ENCODE results near the gene STRN3.
"Not testable (repeated sequence)": the region's sequence is repeated elsewhere in the genome, so short reads cannot be mapped to it uniquely, and the experiment has no call there.

STRN3 gene

DNA sequence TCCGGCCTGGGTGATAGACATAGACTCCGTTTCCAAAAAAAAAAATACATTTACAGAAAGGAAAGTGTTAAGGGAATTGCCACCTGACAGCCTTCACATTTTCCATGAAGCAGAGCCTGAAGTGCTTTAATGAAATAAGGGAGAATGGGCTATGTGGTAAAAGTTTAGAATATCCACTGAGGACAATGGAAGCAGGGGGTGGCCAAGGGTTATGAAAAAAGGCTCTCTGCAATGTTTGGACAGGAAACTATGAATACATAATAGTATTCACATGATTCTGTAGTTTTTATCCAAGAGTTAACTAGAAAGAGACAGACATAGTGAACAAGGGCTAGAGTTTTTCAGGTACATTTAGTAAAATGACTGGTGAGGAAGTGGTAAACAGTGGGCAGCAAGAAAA, 76.5 kb downstream of the STRN3 start:
- Mint-ChIP-seq H3K4me1 (no peaks in the 10 kb centered on the region), H3K9me3 (no peaks in the 10 kb centered on the region), H3K27ac (no peak overlapping the region), H3K4me3 (no peak overlapping the region), H3K36me3 (peaks cover 58% of the 10 kb centered on the region), H3K27me3 (no peaks in the 10 kb centered on the region)
- no peak for ATAC-seq

DNA sequence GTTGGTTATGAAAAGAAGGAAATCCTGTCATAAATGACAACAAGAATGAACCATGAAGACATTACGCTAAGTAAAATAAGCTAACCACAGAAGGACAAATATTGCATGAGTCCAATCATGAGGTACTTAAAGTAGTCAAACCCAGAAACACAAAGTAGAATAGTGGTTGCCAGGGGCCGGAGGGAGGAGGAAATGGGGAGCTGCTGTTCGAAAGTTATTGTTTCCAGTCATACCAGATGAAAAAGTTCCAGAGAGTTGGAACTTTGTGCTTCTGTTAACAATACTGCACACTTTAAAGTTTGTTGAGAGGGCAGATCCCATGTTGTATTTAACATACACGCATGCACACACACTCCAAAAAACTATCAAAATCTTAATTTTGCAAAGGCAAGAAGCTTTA, 82.5 kb downstream of the STRN3 start:
- Mint-ChIP-seq H3K4me3 (no peak overlapping the region), H3K9me3 (no peaks in the 10 kb centered on the region), H3K27ac (no peak overlapping the region), H3K4me1 (no peaks in the 10 kb centered on the region), H3K36me3 (peaks cover 69% of the 10 kb centered on the region), H3K27me3 (no peaks in the 10 kb centered on the region)
- no peak for ATAC-seq

DNA sequence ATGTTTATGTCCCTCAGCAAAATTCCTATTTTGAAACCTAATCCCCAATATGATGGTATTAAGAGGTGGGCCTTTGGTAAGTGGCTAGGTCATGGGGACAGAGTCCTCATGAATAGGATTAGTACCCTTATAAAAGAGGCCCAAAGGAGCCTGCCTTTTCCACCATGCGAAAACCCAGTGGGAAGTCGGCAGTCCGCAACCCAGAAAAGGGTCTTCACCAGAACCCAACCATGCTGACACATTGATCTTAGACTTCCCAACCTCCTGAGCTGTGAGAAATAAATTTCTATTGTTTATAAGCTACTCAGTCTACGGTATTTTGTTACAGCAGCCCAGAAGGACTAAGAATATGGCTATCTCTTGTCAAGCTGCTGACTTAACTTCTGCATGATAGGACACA, 85.3 kb downstream of the STRN3 start:
- H3K27ac Mint-ChIP-seq: no peak overlapping the region
- no peaks in the 10 kb centered on the region for H3K9me3 Mint-ChIP-seq
- peaks cover 54% of the 10 kb centered on the region for H3K36me3 Mint-ChIP-seq
- no peaks in the 10 kb centered on the region for H3K4me1 Mint-ChIP-seq
- no peaks in the 10 kb centered on the region for H3K27me3 Mint-ChIP-seq
- no peak for ATAC-seq
- no peak overlapping the region for H3K4me3 Mint-ChIP-seq

DNA sequence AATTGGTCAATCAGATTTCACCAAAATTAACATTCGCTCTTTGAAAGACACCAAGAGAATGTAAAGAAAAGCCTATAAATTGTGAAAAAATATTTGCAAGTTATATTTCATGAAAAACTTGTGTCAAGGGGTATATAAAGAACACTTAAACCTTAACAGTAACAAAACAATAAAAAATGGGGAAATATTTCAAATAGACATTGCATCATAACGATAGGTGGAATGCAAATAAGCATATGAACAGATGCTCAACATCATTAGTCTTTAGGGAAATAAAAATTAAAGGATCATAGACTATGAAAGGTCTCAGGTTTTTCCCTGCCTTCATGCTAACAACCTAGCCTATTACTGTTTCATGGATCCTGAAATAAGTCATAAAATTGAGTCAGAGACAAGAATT, 87.6 kb downstream of the STRN3 start:
- no peaks in the 10 kb centered on the region for H3K9me3 Mint-ChIP-seq
- peaks cover 52% of the 10 kb centered on the region for H3K36me3 Mint-ChIP-seq
- no peak overlapping the region for H3K27ac Mint-ChIP-seq
- H3K4me3 Mint-ChIP-seq: no peak overlapping the region
- H3K4me1 Mint-ChIP-seq: no peaks in the 10 kb centered on the region
- ATAC-seq: no peak
- no peaks in the 10 kb centered on the region for H3K27me3 Mint-ChIP-seq

DNA sequence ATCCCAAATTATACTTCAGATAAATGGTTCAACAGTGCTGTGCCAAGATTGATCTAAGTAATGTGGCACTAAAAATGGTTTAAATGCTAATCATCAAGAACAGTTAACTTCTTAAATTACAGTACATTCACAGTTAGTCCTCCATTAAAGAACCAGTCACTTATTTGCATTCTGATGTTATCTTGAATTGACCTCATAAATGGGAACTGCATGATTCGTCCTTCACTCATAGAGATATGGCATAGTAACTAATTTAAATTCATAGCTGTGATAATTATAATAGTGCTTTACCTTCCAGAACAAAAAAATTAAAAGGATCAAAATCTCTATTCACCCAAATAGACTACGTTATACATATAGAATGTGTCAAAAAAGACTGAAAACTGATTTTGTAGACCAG, 90.7 kb downstream of the STRN3 start:
- Mint-ChIP-seq H3K27ac (no peak overlapping the region), H3K9me3 (no peaks in the 10 kb centered on the region), H3K4me3 (no peak overlapping the region), H3K4me1 (no peaks in the 10 kb centered on the region), H3K27me3 (no peaks in the 10 kb centered on the region), H3K36me3 (peaks cover 32% of the 10 kb centered on the region)
- ATAC-seq: no peak

DNA sequence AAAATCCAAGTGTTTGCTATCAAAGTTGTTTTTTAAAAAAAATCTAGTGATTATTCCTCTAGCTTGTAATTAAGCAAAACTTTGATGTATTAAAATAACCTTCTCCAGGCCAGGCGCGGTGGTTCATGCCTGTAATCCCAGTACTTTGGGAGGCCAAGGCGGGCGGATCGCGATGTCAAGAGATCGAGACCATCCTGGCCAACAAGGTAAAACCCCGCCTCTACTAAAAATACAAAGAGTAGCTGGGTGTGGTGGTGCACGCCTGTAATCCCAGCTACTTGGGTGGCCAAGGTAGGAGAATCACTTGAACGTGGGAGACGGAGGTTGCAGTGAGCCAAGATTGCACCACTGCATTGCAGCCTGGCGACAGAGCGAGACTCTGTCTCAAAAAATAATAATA, 92.2 kb downstream of the STRN3 start:
- ATAC-seq, H3K9me3 Mint-ChIP-seq, H3K4me3 Mint-ChIP-seq: not testable (repeated sequence)

DNA sequence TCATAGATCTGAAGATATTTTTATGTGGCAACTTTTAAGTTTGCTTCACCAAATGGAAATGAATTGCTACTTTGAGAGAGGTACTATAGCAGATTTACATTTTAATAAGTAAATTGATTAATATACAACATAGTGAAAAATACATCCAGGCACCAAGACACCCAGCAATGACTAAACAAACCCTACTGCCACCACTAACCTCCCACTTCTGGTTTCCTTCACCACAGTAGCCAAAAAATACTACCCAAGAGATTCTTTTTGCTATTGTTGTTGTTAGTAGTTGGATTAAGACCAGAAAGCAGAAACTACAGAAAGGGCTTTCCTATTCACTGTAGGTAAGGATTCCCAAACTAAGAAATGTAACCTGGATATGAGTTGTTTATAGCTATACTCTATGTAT, 97.7 kb downstream of the STRN3 start:
- H3K27ac Mint-ChIP-seq: no peak overlapping the region
- H3K36me3 Mint-ChIP-seq: peaks cover 12% of the 10 kb centered on the region
- no peak for ATAC-seq
- no peaks in the 10 kb centered on the region for H3K27me3 Mint-ChIP-seq
- H3K4me3 Mint-ChIP-seq: no peak overlapping the region
- no peaks in the 10 kb centered on the region for H3K4me1 Mint-ChIP-seq
- no peaks in the 10 kb centered on the region for H3K9me3 Mint-ChIP-seq

More for the DNA sequence above, 92.2 kb downstream of the STRN3 start:
- H3K27me3 Mint-ChIP-seq, H3K4me1 Mint-ChIP-seq, H3K27ac Mint-ChIP-seq: not testable (repeated sequence)
- peaks cover 25% of the 10 kb centered on the region for H3K36me3 Mint-ChIP-seq

DNA sequence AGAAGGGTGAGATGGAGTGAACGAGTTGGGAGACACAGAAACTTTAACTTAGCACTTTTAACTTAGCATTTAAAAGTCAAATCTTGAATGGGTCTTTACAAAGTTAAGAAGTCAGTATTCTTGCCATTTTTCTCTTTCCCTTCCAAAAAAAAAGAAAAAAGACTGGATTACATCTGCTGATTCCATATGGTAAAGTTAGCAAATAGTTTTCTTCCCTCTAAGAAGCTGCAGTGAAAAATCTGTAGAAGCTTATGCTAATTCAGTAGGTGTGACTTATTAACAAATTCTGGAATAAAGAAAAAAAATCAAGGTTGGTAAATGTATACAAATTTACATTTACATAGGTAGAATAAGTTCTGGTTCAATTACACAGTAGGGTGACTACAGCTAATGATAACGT, 100.9 kb downstream of the STRN3 start:
- H3K4me1 Mint-ChIP-seq: no peaks in the 10 kb centered on the region
- H3K9me3 Mint-ChIP-seq: no peaks in the 10 kb centered on the region
- H3K27ac Mint-ChIP-seq: no peak overlapping the region
- peaks cover 34% of the 10 kb centered on the region for H3K36me3 Mint-ChIP-seq
- no peaks in the 10 kb centered on the region for H3K27me3 Mint-ChIP-seq
- no peak overlapping the region for H3K4me3 Mint-ChIP-seq
- no peak for ATAC-seq

DNA sequence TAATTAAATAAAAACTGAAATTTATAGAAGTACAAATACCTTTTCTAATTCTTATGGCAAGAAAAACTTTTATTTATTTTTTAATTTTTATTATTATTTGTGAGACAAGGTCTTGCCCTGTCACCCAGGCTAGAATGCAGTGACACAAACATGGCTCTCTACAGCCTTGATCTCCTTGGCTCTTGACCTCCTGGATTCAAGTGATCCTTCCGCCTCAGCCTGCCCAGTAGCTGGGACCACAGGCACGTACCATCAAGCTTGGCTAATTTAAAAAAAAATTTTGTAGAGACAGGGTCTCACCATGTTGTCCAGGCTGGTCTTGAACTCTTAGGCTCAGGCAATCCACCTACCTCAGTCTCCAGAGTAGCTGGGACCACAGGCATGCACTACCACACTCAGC, 104.4 kb downstream of the STRN3 start:
- no peak overlapping the region for H3K27ac Mint-ChIP-seq
- no peaks in the 10 kb centered on the region for H3K27me3 Mint-ChIP-seq
- no peak overlapping the region for H3K4me3 Mint-ChIP-seq
- ATAC-seq: no peak
- H3K4me1 Mint-ChIP-seq: no peaks in the 10 kb centered on the region
- H3K9me3 Mint-ChIP-seq: no peaks in the 10 kb centered on the region
- peaks cover 37% of the 10 kb centered on the region for H3K36me3 Mint-ChIP-seq

DNA sequence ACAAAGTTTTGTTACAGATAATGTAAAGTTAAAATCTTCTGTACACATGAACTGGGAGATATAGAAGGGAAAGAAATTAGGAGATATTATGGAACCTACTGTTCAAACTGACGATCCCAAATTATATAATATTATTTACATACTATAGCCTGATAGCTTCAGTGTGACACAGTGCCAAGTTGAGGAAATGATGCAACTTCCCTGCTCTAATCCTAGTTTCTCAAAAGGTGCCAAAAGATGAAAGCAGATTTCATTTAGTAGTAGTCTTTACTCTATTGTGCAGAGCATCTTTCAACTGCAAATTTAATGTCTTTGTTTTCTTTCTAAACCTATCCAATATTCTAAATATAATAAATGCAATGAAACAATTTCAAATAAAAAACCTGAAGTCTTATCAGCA, 104.9 kb downstream of the STRN3 start:
- H3K9me3 Mint-ChIP-seq: no peaks in the 10 kb centered on the region
- H3K4me3 Mint-ChIP-seq: no peak overlapping the region
- no peak for ATAC-seq
- H3K27me3 Mint-ChIP-seq: no peaks in the 10 kb centered on the region
- H3K27ac Mint-ChIP-seq: no peak overlapping the region
- H3K4me1 Mint-ChIP-seq: no peaks in the 10 kb centered on the region
- peaks cover 38% of the 10 kb centered on the region for H3K36me3 Mint-ChIP-seq

DNA sequence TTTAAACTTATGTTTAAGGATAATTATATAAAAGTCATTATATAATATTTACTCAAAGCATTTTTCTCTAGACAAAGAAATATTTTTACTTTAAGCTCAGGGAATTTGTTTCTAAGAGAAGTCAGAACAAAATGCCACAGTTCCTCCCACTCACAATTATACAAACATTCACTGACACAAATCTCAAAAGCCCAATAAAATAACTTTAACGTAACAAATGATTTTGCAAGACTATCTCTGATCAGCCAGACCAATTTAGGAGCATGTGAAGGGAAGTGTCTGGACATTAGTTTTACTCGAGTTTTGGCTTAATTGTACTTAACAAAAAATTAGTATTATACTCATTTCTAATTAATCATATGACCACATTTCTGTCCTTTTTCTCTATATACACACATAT, 110.6 kb downstream of the STRN3 start:
- peaks cover 24% of the 10 kb centered on the region for H3K36me3 Mint-ChIP-seq
- no peaks in the 10 kb centered on the region for H3K27me3 Mint-ChIP-seq
- H3K9me3 Mint-ChIP-seq: no peaks in the 10 kb centered on the region
- H3K27ac Mint-ChIP-seq: no peak overlapping the region
- no peak overlapping the region for H3K4me3 Mint-ChIP-seq
- no peak for ATAC-seq
- no peaks in the 10 kb centered on the region for H3K4me1 Mint-ChIP-seq

DNA sequence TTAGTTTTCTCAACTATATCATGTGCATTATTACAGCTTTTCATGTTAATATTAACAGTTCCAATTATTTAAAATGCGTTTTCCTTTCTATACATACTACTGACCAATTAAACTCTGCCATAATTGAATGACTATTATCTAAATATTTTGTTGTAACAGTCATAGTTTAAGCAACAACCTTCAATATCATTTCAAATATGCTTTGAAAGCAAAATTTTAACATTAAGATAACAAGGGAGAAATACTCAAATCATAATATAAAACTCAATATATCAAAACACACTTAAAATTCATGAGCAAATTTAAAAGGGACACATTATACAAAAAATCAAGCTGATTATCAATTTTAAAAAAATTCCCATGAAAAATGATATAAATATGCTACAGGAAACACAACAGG, 111.4 kb downstream of the STRN3 start:
- H3K4me1 Mint-ChIP-seq: no peaks in the 10 kb centered on the region
- H3K9me3 Mint-ChIP-seq: no peaks in the 10 kb centered on the region
- H3K27me3 Mint-ChIP-seq: no peaks in the 10 kb centered on the region
- H3K36me3 Mint-ChIP-seq: peaks cover 20% of the 10 kb centered on the region
- H3K27ac Mint-ChIP-seq: no peak overlapping the region
- ATAC-seq: no peak
- H3K4me3 Mint-ChIP-seq: no peak overlapping the region

DNA sequence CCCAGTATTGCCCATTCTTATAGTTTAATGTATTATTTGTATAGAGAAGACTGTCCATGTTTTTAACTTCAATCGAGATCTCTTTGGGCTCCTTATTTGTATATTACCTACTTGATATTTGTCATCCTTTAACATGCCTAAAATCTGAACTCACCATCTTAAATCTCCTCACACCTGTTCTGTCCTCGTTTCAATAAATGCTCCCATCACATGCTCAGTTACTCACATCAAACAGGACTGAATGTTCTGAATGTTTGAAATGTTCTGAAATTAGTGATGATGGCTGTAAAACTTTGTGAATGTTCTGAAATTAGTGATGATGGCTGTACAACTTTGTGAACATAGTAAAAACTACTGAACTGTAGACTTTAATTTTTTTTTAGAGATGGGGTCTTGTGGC, 117.4 kb downstream of the STRN3 start:
- ATAC-seq: no peak
- no peaks in the 10 kb centered on the region for H3K4me1 Mint-ChIP-seq
- H3K27me3 Mint-ChIP-seq: no peaks in the 10 kb centered on the region
- peaks cover 25% of the 10 kb centered on the region for H3K36me3 Mint-ChIP-seq
- H3K4me3 Mint-ChIP-seq: no peak overlapping the region
- H3K9me3 Mint-ChIP-seq: no peaks in the 10 kb centered on the region
- H3K27ac Mint-ChIP-seq: no peak overlapping the region

DNA sequence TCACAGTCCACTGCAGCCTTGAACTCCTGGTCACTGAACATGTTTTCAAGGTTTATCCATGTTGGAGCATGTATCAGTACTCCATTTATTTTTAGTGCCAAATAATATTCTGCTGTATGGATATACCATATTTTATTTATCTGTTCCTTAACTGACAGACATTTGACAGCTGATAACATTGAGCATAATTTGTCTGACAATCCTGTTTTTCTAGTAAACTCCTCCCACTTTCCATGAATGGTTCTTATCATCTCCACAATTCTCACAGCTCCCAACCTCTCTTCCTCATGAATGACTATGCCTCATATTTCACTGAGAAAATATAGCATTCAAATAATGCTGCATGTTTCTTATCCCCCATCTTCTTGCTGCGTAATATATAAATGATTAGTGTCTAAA, 118.5 kb downstream of the STRN3 start:
- Mint-ChIP-seq H3K36me3 (peaks cover 25% of the 10 kb centered on the region), H3K9me3 (no peaks in the 10 kb centered on the region), H3K27me3 (no peaks in the 10 kb centered on the region), H3K4me3 (no peak overlapping the region), H3K4me1 (no peaks in the 10 kb centered on the region), H3K27ac (no peak overlapping the region)
- no peak for ATAC-seq

DNA sequence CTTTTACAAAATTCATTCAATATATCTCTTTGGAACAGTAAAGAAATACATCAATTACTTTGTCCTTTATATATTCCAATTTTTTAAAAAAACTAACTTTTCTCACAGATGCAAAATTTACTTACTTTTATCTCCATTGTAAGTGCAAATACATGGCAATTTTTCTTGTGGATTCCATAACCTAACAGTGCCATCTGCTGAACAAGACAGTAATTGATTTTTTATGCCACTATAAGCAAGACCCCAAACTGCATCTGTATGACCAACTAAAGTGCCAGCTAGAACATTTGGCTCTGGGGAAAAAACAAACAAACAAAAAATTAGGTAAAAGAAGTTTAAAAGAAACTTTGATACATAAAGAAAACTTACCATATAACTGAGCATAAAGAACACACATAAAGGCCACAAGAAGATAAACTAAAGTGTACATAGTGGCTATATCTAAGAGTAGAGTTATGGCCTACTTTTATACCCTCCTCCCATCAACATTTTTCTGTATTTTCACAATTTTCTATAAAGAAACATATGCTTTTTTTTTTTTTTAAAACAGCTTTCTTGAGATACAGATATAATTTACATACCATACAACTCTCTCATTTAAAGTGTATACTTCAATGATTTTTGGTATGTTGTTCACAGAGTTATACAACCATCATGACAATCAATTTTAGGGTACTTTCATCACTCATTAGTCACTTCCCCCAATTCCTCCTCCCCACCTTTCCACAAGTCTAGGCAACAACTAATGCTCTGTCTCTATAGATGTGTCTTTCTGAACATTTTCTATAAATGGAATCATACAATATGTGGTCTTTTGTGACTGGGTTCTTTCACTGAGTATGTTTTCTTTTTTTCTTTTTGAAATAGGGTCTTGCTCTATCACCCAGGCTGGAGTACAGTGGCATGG, 119.2 kb downstream of the STRN3 start:
- H3K4me3 Mint-ChIP-seq: no peak overlapping the region
- no peak for ATAC-seq
- H3K9me3 Mint-ChIP-seq: no peaks in the 10 kb centered on the region
- H3K27ac Mint-ChIP-seq: no peak overlapping the region
- H3K36me3 Mint-ChIP-seq: peaks cover 31% of the 10 kb centered on the region
- H3K27me3 Mint-ChIP-seq: no peaks in the 10 kb centered on the region
- H3K4me1 Mint-ChIP-seq: no peaks in the 10 kb centered on the region

DNA sequence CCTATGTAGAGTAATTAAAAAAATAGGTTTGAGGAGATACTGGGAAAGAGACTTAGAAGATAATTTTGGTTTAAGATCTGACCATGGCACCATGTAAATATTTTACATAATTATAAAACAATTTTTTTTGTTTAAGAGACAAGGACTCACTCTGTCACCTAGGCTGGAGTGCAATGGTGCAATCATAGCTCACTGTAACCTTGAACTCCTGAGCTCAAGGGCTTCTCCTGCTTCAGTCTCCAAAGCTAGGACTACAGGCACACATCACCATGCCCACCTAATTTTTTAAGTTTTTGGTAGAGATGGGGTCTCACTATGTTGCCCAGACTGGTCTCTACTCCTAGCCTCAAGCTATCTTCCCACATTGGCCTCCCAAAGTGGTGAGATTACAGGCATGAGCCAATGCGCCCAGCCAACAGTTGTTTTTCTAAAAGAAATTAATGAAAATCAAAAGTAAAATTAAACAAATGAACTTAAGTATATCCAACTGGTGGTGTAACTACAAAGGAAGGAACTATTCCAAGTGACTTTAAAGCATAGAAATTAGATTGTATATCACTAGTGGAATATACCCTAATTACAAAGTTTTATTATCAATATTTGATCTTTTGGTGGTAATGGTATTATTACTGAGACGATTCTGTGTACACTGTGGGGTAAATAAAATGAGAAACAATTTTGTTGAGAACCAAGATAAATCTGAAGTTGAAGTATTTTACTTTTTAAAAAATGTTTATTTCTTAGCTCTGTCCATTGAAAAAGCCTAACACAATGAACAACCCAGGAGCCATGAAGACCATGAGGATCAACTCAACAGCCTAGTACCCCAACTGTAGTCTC, 122.7 kb downstream of the STRN3 start:
- H3K27me3 Mint-ChIP-seq: no peaks in the 10 kb centered on the region

More for the DNA sequence above, 122.7 kb downstream of the STRN3 start:
- Mint-ChIP-seq H3K27ac (no peak overlapping the region), H3K4me3 (no peak overlapping the region), H3K4me1 (peaks cover 7% of the 10 kb centered on the region), H3K9me3 (no peaks in the 10 kb centered on the region), H3K36me3 (peaks cover 37% of the 10 kb centered on the region)
- ATAC-seq: no peak

All from stimulated activated memory B cell treated with anti-CD40 and anti-IgM and Interleukin-4, amounts not matched to agents 10 μg/mL and 1 μg/mL and 100 μg/mL, for 72 hours (primary cell).